NK-92 (cell line): ENCODE measurements around the gene GTPBP3.

Experiments
- DNase-seq: peaks from one replicate; lab custom pipeline; 2025; ENCODE audit not compliant: unreplicated experiment; lab: John Stamatoyannopoulos, UW

GTPBP3 gene

DNA sequence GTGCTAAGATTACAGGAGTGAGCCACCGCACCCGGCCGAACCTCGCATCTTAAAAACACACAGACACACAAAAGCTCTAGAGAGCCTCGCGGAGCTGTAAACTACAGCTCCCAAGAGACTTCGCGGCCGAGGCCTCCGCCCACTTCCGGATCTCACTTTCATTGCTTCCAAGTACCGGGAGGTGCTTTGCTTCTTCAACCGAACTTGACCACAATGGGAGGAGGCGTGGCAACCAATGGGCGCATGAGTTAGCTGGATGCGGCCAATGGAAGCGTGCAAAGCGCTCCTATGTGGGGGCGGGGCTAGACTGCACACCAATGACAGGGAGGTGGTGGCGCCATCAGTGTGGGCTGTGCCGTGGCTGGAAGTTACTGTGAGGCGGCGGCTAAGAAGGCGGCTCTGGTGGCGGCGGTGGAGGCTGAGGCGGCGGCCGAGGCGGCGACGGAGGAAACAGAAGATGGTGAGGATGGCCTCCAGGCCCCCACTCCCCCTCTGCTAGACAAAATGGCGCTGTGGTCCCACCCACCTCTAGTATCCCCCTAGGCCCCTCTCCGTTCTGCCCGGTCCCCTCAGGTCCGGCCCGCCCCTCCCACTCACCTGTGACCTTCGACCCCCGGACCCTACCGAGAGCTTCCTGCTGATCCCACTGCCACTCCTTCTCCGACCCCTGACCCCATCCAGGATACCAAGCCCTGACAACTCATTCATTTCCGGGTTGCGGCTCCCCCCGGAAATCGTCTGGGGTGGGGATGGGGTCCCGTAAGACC is 28.0 kb upstream of the GTPBP3 start, which contains the start of gene DDA1:
Gene DDA1, plus strand, starts transcription at position 366 of the 767 bp plus-strand sequence. Its CDS starts 92 bp downstream, at position 458.
- DNase-seq: peak; percentile 99

DNA sequence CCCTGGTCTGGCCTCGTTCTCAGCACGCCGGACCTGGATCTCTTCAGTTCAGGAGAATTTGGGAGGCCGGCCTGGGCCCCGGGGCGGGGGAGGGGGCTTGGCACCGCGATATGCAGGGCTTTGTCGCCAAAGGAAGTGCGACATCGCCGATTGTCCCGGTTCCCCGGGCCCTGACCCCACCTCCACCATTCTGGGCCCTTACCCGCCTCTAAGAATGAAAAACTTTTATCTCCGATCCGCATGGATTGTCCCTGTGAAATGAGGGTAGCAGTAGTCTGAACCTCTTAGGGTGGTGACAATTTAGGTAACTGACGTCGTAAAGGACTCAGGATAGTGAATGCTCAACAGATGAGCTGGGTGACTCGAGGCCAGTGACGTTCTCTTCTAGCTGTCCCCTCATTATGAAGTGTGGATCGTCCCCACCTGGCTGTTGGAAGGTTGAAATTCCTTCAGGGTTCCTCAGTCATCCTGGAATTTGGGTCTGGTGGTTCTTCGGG is 27.3 kb upstream of the GTPBP3 start:
- DNase-seq: no peak

DNA sequence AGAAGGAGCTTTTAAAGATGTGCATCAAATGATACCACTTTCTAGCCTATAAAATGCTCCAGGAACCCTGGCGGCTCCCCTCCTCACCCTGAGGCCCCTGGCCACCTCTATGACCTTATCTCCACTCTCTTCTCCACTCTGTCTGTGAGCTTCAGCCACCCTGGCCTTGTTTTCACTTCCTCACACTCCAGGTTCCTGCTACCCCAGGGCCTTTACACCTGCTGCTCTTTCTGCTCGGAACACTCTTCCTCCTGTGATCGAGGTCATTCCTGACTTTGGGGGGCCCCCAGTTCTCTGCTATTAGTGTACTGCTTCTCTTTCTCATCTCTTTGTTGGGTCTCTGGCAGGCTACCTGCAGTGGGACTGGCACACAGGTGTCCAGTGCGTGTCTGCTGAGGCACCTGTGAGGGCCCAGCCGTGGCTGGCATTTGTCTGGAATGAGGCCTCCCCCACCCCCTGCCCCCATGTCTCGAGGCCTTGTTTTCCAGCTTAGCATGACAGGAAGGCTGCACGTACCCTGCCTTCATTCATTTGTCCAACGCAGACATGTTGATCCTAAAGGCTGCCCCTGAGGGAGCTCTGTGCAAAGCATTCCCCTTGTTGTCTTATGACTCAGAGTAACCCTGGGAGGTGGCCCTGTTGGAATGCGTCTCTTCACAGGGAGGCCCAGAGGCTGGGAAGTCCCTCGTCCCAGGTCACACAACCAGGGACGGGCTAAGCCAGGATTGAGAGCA is 25.7 kb upstream of the GTPBP3 start:
- DNase-seq: no peak

DNA sequence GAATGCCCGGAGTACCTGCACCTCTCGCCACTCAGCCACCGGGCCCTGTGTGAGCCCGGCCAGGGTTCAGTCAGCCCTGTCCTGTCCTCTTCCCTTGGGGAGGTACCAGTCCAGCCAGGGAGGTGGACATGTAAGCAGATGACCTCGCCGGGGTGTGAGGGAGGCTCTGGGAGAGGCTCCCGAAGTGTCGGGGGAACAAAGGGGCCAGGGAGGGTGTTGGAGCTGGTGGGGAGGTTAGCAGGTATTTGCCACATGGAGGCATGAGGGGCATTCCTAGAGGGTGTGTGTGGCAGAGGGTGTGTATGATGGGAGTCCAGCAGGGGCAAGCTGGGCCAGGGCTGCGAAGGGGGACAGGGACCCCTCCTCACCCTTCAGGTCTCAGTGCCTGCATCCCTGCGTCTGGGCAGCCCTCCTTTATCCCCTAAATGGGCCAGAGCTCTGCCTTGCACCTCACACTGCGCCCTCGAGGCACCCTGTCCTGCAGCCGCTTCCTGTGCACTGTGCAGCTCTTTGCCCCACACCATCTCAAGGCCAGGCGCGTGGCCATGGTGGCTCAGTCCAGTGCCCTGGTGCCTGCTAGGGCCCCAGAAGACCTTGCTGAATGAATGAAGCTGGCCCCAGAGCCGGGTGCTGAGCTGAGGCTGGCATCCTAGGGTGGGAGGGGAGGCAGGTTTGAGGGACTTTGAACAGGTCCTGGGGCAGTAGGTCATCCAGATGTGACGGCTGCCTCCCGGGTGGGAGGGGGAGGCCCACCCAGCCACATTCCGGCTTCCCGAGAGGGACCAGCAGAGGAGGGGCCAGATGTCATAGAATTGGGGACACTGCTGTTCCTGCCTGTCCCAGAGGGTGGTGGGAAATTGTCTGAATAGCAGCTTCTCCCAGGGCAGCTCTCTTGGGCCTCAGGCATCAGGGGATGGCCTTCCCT is 24.9 kb upstream of the GTPBP3 start:
- no peak for DNase-seq

DNA sequence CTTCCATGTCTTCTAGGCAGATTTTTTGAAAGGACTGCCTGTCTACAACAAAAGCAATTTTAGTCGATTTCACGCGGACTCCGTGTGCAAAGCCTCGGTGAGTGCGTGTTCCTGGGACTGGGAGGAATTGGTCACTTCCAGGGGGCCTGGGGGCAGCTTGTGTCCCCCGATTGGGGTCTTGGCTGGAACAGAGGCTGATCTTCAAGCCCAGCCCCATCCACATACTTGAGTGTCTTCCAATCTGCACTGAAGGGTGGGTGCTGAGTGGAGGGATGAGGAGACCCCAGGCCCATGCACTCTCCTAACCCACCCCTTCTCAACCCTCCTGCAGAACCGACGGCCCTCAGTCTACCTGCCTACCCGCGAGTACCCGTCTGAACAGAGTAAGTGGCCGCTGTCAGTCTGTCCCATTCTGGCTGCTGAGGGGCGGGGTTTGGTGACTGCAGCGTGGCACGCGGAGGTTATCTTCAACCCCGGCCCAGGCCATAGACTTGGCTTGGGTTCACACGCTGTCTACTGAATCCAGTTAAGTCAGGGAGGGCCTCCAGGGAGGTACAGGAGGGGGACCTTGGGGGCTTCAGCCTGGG is 23.3 kb upstream of the GTPBP3 start:
- no peak for DNase-seq

DNA sequence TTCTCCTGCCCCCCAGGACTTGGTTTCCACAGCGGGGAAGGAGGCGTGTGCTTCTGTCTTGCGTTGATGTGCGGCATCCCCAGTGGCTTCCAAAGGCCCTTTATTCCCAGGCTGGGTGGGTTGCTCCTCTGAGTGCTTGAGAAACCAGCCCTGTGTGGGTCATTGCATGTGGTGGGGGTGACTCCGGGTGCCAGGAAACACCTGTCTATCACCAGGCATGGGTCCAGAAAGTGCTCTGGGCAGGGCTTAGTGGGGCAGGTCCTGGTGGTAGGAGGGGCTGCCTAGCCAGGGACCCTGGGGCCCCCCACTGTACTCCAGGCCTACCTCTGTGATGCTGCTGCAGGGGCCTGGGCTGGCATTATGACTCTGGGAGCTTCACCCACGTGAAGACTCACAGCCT is 18.4 kb upstream of the GTPBP3 start:
- no peak for DNase-seq

DNA sequence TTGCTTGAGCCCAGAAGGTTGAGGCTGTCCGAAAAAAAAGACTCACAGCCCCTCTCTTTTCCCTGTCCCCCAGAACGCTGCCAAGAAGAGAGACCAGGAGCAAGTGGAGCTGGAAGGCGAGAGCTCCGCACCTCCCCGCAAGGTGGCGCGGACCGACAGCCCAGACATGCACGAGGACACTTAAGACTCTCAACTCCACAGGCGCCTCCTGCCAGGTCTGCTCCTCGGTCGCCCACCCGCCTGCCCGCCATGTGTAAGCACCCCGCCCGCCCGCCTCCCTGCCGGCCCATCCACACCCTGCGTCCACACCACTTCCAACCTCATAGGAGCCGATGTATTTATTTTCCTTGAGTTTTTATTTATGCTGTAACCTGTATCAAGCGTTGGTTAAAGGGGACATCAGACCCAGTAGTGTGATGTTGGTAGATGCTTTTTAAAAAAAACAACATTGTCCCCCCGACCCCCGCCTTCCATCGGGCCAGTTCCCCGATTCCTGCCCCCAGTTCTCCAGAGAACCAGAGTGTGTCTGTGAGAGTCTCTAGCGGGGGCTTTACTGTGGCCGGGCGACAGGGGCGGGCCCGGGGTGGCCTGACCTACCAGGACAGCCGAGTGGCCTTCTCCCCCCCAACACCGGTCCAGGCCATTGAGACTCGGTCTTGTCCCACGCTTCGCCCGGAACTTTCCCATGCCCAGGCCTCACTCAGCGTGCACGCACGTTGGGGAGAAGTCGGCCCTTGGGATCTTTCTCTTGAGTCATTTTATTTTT is 17.7 kb upstream of the GTPBP3 start:
- no peak for DNase-seq

DNA sequence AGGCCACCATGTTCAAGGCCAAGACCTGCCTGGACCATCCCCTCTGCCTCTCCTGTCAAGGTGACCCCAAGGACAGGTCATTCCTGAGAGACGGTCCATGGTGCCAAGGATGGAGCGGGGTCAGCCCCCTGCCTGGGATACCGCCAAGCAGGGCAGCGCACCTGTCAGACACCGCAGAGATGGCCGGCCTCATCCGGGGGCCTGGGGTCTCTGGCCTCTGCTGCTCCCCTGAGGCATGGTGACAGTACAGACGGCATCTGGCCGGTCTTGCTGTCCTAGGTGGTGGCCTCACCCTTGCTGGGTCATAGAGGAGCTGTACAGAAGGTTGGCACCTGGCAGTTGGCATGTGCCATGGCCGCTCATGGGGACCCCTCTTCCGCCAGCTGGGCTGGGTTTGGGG is 16.9 kb upstream of the GTPBP3 start:
- no peak for DNase-seq

DNA sequence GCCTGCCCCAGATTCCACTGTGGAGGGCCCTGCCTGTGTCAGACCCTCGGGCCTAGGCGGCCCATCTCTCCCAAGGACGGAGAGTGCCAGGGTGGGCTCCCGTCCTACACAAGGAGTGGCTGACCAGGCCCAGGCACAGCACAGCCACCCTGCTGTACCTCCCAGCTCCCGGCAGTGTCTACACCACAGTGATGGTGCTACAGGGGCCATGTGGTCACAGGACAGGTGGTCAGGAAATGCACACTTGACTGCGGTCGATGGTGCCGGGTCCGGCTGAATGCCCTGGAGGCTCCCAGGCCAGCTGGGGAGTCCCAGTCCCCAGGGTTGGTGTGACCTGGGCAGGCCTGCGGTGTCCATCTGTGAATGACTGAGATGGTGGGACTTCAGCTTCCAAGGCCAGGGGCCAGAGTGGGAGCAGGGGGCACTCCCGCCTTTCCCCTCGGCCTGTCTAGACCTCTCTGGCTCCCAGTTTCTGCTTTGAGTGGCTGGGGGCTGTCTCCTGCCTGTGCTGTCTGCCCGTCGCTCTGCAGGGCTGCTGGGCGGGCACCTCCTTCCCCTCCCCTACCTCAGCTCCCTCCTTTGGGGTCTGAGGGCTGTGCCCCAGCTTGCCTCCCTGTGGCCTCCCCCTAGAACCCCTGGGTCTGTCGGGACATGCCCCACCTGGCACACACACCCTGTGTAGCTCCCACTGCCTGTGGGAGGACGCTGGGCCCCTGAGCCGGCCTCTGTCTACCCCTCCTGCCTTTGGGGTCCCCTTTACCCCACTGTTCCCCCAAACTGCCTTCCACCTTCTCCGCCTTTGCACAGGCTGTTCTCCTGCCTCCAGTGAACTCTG is 15.5 kb upstream of the GTPBP3 start:
- no peak for DNase-seq

DNA sequence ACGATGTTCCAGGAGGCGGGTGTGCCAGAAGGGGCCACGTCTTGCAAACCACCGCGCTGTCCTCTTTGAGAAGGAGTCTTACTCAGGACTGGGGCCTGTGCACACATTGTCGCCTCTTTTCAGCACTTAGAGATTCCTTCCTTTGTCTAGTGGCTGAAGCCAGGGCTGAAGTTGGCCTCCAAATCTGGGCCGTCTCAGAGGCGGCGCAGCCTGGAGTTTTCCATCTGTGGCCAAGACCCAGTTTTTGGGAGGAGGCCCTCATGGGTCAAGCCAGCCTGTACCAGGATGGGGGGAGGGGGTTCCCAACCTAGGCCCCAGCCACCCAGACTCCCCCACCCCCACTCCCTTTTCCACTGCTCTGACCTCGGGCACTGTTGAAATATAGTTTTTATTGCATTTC is 14.5 kb upstream of the GTPBP3 start:
- DNase-seq: no peak

DNA sequence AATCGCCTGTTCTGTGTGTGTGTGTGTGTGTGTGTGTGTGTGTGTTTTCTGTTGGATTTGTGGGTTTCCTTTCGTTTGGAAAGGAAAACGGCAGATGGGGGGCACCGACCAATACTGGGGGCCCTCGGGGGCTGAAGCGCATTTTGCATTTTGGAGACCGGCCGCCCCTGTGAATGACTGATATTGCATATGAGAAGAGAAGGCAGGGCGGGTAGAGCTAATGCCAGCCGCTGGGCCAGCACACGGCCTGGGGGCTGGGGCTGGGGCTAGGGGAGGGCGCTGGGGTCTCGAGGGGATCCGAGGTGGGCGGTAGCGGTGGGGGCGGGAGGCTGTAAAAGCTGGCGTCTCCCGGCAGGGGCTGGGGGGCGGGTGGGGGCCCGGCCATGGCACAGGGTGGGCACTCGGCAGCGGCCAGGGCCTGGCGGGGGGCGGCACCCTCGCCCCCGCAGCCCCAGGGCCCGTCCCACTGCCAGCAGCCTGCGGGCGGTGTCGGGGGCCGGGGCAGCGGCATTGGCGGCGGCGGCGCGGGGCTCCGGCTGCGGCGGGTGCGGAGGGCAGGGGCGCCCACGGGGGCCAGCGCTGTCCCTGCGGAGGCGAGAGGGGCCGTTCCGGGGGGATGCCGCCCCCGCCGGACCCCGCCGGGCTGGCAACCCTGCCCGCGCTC is 13.9 kb upstream of the GTPBP3 start:
- no peak for DNase-seq

DNA sequence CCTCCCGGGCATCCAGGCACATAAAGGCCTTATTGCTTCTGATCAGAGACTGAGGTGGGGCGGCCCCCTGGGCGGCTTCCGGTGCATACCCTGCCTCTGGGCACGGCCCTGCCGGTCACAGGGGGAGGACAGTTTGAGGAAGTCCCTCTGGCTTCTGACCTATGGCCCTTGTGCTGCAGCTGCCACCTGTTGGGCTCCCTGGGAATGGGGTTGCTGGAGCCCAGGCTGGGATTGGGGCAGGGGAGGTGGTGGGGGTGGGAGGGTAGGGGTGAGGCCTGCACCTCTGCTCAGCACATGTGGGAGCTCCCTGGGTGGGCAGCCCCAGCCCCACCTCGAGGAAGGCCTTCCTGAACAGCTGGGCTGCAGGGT is 13.4 kb upstream of the GTPBP3 start:
- no peak for DNase-seq

DNA sequence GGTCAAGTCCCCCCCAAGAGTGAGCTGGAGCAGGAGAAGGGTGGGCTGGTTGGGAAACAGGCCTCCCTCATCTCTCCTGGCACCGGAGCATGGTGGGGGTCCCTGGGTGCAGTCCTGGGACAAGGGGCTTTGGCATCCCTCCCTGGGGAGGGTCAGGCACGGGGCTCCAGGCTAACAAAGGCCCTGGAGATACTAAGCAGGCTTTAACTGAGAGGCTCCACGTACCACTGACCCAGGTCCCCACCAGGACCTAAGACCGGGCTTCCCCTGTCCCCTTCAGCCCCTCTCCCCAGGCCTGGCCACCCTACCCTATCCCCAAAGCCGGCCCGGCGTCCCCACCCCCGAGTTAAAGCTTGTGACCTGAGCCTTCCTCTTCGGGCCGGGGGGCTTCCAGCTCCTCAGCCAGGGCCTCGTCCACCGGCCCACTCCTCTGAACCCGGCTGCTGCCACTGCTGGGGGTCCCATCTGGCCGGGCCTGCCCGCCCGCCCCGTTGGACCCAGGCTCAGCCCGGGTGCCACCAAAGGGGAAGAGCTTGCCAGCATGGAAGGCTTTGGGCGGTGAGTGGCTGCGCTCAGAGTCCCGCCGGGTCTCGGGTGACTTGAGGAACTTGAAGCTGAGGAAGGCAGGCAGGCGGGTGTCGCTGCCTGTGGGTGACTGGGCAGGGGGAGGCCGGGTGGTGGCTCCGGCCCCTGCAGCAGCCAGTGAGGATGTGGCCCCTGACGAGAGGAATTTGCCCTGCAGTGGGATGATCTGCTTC is 12.8 kb upstream of the GTPBP3 start:
- DNase-seq: no peak

DNA sequence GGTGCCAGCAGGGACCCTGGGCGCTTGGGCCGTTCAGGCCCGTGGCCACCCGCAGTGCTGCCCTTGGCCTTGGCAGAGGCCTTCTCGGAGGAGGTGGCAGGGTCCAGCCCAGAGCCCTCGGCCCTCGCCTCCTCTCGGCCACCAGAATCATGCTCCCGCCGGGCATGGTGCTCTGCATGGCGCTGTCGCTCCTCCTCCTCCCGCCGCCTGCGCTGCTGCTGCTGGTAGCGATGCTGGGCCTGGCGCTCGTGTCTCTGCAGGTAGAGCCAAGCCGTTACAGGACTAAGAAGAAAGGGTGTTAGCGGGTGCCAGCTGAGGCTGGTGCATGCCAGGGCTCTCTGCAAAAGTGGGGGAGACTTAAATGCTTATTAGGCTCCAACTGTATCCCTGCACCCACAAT is 12.2 kb upstream of the GTPBP3 start:
- no peak for DNase-seq

DNA sequence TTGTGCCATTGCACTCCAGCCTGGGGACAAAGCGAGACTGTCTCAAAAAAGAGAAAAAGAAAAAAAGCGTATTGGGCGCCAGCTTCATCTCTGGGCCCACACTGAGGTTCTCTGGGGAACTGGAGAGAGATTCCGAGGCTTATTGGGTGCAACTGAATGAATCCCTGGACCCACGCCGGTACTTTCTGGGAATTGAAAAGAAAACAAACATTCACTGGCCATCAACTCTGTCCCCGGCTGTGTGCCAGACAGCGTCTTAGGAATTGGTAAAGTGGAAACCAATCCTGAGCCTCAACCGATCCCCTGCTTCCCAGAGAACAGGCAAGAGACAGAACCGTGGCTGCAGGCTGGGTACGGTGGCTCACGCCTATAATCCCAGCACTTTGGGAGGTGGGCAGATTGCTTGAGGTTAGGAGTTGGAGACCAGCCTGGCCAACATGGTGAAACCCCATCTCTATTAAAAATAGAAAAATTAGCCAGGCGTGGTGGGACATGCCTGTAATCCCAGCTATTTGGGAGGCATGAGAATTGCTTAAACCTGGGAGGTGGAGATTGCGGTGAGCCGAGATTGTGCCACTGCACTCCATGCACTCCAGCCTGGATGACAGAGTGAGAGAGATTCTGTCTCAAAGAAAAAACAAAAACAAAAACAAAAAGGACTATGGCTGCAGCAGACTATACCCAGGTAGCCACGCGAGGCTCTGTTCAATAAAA is 11.3 kb upstream of the GTPBP3 start:
- no peak for DNase-seq

DNA sequence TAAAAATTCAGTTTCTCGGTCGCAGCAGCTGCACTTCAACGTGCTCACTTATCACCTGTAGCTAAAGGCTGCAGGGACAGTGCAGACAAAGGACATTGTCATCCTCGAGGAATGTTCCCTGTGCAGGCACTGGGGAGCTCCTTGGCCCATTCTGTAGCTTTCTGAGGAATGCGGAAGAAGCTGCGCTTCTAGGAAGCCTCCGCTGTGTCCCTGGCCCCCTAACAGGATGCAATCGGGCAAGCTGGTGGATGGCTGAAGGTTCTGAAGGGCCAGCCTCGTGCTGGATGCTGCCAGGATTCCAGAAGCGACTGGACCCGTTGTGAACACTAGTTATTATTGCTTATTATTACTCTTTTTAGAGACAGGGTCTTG is 10.8 kb upstream of the GTPBP3 start:
- no peak for DNase-seq

DNA sequence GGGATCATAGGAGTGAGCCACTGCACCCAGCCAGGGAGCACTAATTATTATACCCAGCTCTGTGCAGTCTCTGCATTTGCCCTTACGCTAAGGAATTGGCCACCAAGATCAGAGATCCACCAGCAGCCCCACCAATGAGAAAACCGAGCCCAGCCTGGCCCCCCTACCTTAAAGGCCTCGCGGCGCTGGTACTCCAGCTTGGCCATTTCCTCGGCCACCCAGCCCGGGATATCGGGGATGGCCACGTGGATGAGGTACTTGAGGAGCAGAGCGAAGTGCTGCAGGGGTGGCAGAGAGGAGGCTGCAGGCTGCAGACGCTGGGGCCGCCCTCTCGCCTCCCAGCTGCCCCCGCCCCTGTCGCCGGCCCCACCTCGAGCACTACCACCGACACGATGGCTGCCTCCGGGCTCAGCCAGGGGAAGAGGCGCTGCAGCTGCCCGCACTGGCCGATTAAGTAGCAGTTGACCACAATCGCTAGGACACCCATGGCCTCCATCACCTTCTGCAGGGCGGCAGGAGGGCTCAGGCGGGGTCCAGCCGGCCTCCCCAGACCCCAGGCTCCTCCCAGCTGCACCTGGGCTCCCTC is 10.2 kb upstream of the GTPBP3 start:
- DNase-seq: no peak
